Cortex of kidney (tissue), 1 donor: ENCODE results near the gene PRMT2.
"Not testable (repeated sequence)": the region's sequence is repeated elsewhere in the genome, so short reads cannot be mapped to it uniquely, and the experiment has no call there.

Source experiments
- DNase-seq: peaks from one replicate; lab custom pipeline; 2025; lab: John Stamatoyannopoulos, UW

Gene PRMT2

GRCh38 chr21:46617267-46618051 is 18.0 kb upstream of the PRMT2 start:
- DNase-seq = no peak

GRCh38 chr21:46618738-46619379 is 16.6 kb upstream of the PRMT2 start:
- no peak for DNase-seq

- DNase-seq = no peak
These were observed 15.6 kb upstream of the PRMT2 start for GRCh38 chr21:46619846-46620245.

GRCh38 chr21:46620846-46621245 is 14.6 kb upstream of the PRMT2 start:
- DNase-seq = no peak

GRCh38 chr21:46621457-46622182 is 13.9 kb upstream of the PRMT2 start:
- no peak for DNase-seq

- no peak for DNase-seq
These were observed 13.2 kb upstream of the PRMT2 start for GRCh38 chr21:46622226-46622625.

- DNase-seq = no peak
These were observed 11.4 kb upstream of the PRMT2 start for GRCh38 chr21:46624050-46624449.

- no peak for DNase-seq
These were observed 9.7 kb upstream of the PRMT2 start for GRCh38 chr21:46625759-46626158.

GRCh38 chr21:46626536-46626935 is 8.9 kb upstream of the PRMT2 start:
- no peak for DNase-seq

GRCh38 chr21:46626975-46627501 is 8.4 kb upstream of the PRMT2 start:
- DNase-seq = no peak

- no peak for DNase-seq
These were observed 7.7 kb upstream of the PRMT2 start for GRCh38 chr21:46627726-46628125.

- DNase-seq = no peak
These were observed 6.6 kb upstream of the PRMT2 start for GRCh38 chr21:46628868-46629267.

GRCh38 chr21:46630915-46631314 is 4.6 kb upstream of the PRMT2 start:
- not testable (repeated sequence) for DNase-seq

- no peak for DNase-seq
These were observed 1.9 kb upstream of the PRMT2 start for GRCh38 chr21:46633566-46633965.

- DNase-seq = no peak
These were observed 1.0 kb upstream of the PRMT2 start for GRCh38 chr21:46634427-46634826.

- no peak for DNase-seq
These were observed 529 bp upstream of the PRMT2 start for GRCh38 chr21:46634966-46635323.

GRCh38 chr21:46636181-46636512 is 673 bp downstream of the PRMT2 start:
- DNase-seq = no peak

GRCh38 chr21:46636550-46637285 is 1.2 kb downstream of the PRMT2 start:
- no peak for DNase-seq

GRCh38 chr21:46637952-46638746 is 2.7 kb downstream of the PRMT2 start:
- DNase-seq = no peak

GRCh38 chr21:46639489-46640386 is 4.3 kb downstream of the PRMT2 start:
- no peak for DNase-seq
